Measurements from ENCODE around the gene GULP1.
"Not testable (repeated sequence)": the region's sequence is repeated elsewhere in the genome, so short reads cannot be mapped to it uniquely, and the experiment has no call there.

The GULP1 gene, protein sequence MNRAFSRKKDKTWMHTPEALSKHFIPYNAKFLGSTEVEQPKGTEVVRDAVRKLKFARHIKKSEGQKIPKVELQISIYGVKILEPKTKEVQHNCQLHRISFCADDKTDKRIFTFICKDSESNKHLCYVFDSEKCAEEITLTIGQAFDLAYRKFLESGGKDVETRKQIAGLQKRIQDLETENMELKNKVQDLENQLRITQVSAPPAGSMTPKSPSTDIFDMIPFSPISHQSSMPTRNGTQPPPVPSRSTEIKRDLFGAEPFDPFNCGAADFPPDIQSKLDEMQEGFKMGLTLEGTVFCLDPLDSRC

DNA sequence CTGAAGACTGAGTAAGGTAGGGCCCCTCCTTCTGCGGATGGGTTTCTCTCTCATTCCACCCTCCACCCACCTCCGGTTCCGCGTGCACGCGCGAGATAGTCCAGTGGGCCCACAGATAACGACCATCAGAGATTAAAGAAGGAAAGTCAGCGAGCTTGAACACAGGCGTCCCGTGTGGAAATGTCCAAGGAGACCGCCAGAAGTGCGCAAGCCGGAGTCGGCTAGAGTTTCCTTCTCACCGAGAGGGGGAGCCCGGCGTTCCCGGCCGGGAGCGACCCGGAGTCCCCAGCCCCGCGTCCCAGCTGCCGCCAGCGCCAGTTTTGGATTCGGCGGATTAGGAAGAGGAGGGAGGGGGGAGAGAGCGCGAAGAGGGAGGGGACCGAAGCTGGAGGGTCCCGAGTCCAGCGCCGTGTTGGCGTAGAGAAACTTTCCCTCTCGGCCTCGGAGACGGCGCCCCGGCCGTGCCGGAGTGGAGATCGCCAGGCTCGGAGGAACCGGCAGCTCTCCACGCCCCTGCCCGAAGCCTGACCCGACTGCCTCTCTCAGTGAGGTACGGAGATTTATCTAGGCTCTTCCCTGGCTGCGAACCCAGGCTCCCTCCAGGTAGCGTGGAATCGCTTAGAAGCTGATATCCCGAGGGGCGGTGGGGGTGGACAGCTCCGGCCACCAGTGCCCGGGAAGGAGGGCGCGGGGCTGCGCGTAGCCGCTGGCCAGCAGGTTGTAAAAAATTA, at the start of gene GULP1:
Gene GULP1, plus strand, starts transcription at position 258 of the 731 bp plus-strand sequence. CDS start 185,829 bp downstream, outside the sequence.
- DNase-seq (ENCODE audit: low read depth in 2 of 2, low spot score in 1 of 2), result no peak

DNA sequence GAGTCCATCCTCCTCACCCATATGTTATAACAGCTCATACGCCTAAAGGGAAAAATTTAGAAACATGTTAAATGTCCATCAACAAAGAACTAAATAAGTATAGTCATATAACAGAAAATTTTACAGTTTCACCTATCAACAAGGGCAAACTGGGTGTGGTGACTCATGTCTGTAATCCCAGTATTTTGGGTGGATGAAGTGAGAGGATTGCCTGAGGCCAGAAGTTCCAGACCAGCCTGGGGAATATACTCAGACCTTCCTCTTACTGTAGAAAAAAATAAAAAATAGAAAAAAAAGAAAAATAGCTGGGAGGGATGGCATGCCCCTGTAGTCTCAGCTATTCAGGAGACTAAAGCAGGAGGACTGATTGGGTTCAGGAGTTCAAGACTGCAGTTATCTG, 48.3 kb upstream of the GULP1 start:
- DNase-seq (ENCODE audit: low read depth in 2 of 2, low spot score in 1 of 2), result no peak

DNA sequence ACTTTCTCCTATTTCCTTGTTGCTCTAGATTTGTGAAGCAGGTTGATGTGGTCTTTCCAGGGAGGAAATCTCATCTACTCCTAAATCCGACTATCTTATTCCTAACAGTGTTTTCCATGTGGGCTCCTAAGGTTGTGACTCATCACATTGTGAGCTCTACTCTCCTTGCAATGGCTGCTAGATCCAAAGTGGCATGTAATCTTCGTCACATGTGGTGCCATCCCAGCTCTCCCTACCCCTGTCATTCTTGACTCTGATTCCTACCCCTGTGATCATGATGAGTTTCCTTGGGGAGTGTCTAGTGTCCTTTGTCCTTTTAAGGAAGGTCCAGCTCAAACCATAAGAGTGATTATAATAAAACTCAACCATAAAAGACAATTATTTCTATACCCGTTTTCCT, 47.3 kb upstream of the GULP1 start:
- no peak for DNase-seq (ENCODE audit: low read depth in 2 of 2, low spot score in 1 of 2)

DNA sequence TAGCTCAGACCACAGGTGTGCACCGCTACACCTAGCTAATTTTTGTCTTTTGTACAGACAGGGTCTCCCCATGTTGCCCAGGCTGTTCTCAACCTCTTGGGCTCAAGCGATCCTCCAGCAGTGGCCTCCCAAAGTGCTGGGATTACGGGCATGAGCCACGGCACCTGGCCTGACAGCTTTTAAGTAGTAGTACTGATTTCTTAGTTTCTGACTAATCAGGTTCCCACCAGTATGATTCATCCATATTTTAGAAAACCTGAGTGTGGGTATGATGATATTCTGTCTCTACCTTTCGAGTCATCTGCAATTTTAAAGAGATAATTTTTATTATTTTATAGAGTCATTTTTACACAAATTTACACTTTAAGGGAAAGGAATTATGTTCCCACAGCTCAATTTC, 46.4 kb upstream of the GULP1 start:
- DNase-seq (ENCODE audit: low read depth in 2 of 2, low spot score in 1 of 2), result no peak

DNA sequence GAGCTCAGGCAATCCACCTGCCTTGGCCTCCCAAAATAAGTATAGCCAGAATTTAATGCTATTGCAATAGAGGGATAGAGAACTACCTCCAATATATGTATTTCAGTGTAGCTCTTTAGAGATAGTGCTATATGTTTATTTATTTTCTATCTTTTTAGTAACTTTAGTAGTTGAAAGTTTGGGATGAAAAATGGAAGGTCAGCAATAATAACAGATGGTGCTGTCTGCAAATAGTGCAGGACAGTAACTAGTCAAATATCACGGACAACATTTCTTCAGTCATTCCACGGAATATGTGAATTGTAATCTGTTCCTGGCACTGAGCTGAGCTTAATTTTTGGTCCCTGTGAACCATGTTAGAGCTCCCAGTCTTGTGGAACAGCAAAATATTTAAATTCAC, 43.2 kb upstream of the GULP1 start:
- DNase-seq (ENCODE audit: low read depth in 2 of 2, low spot score in 1 of 2), result no peak

DNA sequence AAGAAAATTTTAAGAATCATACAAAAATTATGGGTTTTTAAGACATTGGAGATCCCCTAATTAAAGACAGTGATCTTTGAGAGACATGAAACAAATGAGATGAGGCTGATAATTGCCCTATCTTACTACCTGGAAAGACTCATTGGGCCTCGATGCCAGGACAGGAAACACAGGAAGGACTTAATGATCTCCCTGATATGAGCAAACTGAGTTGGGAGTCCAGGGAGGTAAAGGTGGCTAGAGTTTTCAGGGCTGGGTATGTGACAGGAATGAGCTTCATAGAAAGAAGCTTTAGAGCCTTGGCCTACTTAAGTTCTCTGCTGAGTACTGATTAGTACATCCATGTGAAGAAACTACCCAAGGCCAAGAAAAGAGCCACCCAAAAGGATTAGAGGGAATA, 40.6 kb upstream of the GULP1 start:
- no peak for DNase-seq (ENCODE audit: low read depth in 2 of 2, low spot score in 1 of 2)

DNA sequence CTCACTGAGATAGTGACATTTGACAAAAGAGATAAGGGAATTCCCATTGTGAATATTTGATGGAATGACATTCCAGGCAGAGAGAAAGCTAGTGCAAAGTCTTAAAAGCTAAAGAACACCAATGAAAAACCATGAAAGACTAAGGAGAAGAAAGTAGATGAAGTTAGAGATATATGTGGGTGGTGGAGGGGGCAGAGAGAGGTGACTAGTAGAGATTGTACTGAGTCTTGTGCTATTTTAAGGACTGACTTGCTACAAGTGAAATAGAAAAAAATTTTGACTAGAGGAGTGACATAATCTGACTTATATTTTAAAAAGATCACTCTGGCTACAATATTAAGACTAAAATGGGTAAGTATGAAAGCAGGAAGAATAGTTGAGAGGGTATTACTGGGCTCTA, 35.3 kb upstream of the GULP1 start:
- DNase-seq (ENCODE audit: low read depth in 2 of 2, low spot score in 1 of 2), result no peak

DNA sequence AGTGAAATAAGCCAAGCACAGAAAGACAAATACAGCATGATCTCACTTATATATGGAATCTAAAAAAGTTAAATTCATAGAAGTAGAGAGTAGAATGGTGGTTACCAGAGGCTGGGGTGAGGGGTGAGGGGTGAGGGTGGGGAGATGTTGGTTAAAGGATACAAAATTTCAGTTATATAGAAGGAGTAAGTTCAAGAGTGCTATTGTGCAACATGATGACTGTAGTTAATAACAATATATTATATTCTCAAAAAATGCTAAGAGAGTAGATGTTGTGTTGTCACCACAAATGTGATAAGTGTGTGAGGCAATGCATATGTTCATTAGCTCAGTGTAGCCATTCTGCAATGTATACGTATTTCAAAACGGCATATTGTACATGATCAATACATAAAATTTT, 26.4 kb upstream of the GULP1 start:
- no peak for DNase-seq (ENCODE audit: low read depth in 2 of 2, low spot score in 1 of 2)

DNA sequence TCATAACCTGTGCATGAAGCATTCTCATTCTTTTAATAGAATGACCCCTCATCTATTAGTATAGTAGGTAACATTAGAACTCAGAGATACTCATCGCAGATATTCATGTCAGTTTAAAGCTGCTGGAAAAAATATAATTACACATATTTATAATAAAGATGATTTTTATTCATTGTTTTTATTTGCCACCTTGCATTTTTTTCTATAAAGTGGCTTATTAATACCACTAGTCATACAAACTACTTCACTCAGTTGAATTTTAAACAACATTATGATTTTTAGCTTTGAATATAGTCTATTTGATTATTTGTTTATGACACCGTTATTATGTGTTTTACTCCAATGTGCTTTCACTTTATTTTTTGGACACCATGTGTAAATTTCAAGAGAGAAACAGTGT, 23.9 kb upstream of the GULP1 start:
- no peak for DNase-seq (ENCODE audit: low read depth in 2 of 2, low spot score in 1 of 2)

DNA sequence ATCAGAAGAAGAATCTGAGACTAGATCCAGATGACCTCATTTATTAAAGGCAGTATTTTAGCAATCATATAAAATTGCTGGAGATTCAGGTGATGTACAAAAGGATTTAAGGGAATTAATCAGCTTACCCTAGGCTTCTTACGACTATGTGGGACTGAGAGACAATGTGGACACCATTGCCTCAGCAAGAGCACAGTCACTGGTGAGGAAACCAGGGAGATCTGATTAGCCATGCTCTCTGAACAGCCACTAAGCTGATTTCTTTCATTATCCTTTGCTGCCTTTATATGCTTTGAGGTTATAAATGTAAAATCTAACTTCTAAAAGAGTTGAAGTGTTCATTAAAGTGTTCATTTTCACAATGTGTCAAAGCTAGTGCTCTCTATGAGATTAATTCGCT, 22.7 kb upstream of the GULP1 start:
- no peak for DNase-seq (ENCODE audit: low read depth in 2 of 2, low spot score in 1 of 2)

DNA sequence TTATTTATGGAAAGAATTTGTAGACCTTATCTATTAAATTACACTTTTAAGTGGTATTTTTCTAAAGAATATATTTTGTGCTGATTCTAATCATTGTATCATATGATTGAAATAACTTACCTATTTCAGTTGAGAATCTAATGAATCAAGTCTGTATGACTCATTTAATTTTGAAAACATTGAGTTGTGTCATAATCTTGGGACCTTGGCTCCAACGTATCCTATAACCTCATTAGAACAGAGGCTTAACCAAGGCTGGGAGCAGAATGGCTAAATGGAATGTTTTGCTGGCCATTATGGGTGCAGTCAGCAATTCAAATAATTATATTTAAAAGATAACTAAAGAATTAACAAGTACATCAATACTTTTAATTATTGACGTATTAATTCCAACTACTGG, 19.6 kb upstream of the GULP1 start:
- DNase-seq (ENCODE audit: low read depth in 2 of 2, low spot score in 1 of 2), result no peak

DNA sequence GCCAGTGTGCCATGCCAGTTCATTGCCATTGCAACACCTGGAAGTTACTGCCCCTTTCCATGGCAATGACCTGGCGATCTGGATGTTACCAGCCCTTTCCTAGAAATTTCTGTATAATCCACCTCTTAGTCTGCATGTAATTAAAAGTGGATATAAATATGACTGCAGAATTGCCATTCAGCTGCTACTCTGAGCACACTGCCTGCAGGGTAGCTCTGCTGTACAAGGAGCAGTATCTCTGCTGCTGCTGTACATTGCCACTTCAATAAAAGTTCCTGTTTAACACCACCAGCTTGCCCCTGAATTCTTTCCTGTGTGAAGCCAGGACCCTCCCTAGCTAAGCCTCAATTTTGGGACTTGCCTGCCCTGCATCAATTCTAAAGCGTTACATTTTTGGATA, 17.4 kb upstream of the GULP1 start:
- DNase-seq (ENCODE audit: low read depth in 2 of 2, low spot score in 1 of 2), result no peak

DNA sequence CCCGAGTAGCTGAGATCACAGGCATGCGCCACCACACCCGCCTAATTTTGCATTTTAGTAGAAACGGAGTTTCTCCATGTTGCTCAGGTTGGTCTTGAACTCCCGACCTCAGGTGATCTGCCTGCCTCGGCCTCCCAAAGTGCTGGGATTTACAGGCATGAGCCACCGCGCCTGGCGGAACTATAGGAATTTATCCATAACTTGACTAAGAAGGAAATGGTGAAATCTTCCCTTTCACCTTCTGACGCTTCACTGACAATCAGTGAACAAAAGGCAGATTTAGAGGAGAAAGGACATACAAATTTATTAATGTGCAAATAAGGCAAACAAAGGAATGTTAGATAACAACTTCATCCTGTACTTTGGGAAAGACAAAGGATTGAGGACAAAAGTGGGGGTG, 15.4 kb upstream of the GULP1 start:
- no peak for DNase-seq (ENCODE audit: low read depth in 2 of 2, low spot score in 1 of 2)

DNA sequence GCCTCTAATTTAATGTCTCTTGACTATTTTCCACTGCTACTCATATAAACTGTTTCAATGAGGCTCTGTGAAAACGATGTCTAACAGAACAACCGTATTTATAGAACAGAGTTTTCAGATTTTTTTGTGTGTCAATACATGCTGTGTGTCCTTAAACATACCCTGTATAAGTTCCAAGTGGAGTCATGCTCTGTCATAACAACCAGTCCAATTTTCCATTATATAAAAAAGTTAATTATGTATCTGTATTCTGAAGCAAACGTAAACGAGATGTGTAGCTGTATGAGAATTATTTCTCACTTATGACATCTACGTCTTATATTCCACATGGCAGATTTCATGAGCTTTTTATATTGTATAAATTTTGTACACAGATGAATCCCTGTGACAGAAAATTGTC, 13.9 kb upstream of the GULP1 start:
- no peak for DNase-seq (ENCODE audit: low read depth in 2 of 2, low spot score in 1 of 2)

DNA sequence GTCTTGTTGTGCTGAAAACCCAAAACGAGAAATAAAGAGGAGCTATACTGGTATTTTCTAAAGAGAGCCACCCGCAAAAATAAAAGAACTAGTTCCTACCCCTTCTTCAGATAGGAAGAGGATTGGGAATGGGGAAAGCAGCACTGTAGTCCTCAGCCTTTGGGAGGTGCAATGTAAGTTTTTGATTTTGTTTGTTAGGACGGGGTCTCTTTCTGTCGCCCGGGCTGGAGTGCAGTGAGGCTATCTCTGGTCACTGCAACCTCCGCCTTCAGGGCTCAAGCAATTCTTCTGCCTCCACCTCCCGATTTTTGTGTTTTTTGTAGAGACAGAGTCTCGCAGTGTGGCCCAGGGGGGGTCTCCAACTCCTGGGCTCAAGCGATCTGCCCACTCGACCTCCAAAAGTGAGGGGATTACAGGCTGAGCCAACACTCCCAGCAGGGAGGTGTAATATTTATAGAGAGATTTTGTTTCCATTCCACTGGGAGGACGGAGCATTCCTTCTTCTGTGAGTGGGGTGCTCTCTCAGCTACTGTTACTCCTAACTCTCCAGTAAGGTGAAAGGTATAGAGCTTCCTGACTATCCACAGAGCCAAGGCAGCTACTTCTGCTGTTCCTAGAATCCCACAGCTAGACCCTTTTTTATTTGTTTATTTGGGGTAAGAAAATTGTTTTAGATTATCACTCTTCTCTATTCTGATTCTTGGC, 13.1 kb upstream of the GULP1 start:
- DNase-seq (ENCODE audit: low read depth in 2 of 2, low spot score in 1 of 2), result no peak

DNA sequence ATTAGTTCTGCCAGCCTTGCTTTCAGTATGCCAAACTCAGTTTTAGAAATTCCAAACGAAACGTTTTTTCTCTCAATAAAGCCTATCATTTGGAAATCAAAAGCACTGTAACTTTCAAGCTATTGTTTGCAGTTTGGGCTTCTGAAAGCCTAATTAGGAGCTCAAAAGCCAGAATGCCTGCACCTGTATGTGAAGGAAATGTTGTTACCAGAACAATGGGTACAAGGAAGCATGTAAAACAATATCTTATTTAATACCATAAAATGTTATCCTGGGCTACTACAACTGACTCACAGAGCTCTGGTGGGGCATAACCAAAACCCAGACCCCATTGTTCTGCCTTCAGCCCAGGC, 12.6 kb upstream of the GULP1 start:
- DNase-seq (ENCODE audit: low read depth in 2 of 2, low spot score in 1 of 2), result no peak

DNA sequence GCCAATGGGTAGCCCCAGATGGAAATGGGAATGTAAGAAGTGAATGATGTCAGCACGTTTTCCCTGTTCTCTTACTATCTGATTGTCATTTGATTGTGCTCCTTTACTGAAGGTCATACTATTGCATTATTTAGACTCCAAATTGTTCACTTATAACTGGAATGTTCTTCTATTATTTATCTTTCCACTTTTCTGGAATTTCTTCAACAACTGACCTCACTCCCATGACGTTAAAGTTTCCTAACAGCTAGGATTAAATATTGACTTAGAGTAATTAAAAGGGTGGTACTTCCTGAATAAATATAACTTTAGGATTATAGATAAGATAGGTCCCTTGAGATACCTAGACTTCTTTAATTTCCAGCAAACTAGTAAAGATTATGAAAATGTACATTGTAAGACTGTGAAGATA, 10.9 kb upstream of the GULP1 start:
- no peak for DNase-seq (ENCODE audit: low read depth in 2 of 2, low spot score in 1 of 2)

DNA sequence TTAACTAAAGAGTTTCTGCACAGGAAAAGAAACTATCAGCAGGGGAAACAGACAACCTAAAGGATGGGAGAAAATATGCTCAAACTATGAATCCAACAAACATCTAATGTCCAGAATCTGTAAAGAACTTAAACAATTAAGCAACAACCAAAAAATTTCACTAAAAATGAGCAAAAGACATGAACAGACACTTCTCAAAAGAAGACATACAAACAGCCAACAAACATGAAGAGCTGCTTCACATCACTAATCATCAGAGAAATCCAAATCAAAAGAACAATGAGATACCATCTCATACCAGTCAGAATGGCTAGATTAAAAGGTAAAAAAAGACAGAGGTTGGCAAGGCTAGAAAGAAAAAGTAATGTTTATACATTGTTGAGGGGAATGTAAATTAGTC, 8.8 kb upstream of the GULP1 start:
- DNase-seq (ENCODE audit: low read depth in 2 of 2, low spot score in 1 of 2), result no peak

DNA sequence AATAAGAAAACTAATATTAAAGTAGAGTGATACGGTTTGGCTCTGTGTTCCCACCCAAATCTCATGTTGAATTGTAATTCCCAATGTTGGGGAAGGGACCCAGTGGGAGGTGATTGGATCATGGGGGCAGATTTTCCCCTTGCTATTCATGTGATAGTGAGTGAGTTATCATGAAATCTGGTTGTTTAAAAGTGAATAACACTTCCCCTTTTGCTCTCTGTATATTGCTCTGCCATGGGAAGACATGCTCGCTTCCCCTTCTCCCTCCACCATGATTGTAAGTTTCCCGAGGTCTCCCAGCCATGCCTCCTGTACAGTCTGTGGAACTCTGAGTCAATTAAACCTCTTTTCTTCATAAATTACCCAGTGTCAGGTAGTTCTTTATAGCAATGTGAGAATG, 7.4 kb upstream of the GULP1 start:
- DNase-seq (ENCODE audit: low read depth in 2 of 2, low spot score in 1 of 2), result not testable (repeated sequence)

DNA sequence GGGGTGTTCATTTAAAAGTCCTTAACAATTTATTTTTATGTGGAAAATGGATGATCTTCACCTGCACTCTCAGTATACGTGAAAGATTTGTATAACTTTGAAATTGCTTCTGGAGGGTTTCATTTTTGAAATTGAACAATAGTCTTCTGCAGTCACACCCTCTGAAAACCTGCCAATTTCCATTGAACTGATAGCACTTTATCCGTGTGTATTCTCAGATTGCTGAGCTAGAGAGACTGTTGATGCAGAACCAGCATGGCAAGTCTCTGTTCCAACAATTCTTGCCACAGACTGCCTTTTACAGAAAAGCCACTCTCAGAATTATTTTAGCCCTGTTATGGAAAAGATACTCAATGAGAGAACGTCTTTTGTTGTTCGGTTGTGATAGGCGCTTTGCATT, 6.6 kb upstream of the GULP1 start:
- no peak for DNase-seq (ENCODE audit: low read depth in 2 of 2, low spot score in 1 of 2)

DNA sequence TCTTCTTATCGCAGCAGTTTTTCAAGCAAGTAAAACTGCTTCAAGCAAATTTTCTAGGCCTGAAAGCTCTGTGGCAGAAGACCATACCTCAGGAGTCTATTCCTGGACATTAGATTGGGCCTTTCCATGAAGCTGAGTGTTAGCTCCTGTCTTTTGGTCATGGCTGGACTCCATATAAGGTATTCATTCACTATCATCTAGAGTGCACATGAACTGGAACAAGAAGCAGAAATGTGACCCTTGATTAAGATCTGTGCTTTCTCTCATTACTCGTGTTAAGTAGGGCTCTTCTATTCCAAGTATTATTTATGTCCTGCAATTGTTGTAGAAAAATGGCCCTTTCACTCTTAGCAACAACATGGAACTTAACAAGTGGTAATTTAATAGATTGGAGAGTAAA, 5.9 kb upstream of the GULP1 start:
- no peak for DNase-seq (ENCODE audit: low read depth in 2 of 2, low spot score in 1 of 2)

DNA sequence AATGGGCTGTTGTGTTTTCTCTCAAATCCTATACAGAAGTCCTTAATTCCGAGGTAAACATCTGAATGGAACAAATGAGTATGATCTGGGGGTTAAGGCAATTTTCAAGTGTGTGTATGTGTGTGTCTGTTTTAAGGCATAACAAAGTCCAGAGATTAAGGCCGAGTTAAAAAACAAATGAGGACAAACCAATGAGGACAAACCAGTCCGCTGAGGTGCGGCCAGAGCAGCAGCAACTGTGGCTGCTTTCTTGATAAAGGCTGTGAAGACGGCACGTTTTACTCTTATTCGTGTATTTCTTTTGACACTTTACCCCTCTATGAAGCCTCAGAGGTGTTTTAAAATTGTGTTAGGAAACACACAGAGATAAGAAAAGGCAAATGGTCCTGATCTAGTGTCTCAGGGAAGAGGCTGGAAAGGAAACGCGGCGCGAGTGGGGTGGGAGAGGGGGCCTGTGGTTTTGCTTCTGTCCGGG, 495 bp upstream of the GULP1 start:
- DNase-seq (ENCODE audit: low read depth in 2 of 2, low spot score in 1 of 2), result no peak
